HG03135 (cell line): ENCODE results near the gene P2RY6.

Experiments used
- ATAC-seq: cut with Tn5 transposase; IDR thresholded peaks from one replicate; pipeline ENCODE4 v1.9.1; 2021; ENCODE audit warnings: mild to moderate bottlenecking, moderate library complexity; ENCODE audit not compliant: unreplicated experiment

The P2RY6 gene

GRCh38 chr11:73275381-73275750 is 3.2 kb downstream of the P2RY6 start:
- ATAC-seq = no peak

DNA sequence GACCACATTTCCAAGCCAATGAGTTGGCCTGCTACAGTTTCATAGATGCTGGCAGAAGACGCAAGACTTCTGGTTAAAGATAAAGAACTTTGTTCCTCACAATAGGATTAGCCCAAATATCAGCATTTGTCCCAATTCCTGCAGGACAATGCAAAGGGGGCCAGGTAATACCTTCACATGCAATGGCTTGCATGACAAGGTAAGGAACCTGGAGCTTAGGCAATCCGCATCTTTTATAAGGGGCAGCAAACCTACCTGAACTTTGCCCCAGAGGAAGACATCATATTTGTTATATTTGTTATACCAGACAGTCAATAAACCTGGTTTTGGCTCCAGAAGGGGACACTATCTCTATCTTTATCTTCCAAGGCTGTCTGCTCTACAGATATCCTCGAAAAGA is 5.3 kb downstream of the P2RY6 start:
- no peak for ATAC-seq

- no peak for ATAC-seq
Measured at GRCh38 chr11:73280626-73281025, 8.5 kb downstream of the P2RY6 start.

DNA sequence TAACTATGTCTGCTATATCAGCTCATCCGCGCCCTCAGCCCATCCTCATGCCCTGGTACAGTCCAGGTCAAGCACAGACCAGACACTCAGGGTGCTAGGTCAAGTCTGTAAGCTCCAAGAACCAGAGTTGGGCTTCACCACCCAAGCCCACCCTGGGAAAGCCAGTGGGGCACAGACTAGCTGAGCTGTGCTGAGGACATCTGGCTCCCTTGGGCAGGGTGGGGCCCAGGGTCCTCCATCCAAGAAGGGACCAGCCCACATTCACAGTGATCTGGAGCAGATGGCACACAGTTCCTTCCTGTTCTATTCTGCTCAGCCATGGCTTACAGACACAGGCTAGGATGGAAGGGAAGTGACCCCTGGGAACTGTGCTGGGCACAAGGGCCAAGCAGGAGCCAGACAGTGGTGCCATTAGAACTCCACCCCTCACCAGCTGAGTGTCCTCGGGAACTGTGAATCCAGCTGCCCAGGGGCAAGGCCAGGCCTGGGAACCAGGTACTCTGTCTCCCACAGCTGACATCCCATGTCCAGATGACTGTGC is 9.1 kb downstream of the P2RY6 start:
- ATAC-seq = no peak

- ATAC-seq = no peak
Measured at GRCh38 chr11:73281796-73282660, 9.9 kb downstream of the P2RY6 start.

- ATAC-seq = no peak
Measured at GRCh38 chr11:73283276-73284000, 11.3 kb downstream of the P2RY6 start.

DNA sequence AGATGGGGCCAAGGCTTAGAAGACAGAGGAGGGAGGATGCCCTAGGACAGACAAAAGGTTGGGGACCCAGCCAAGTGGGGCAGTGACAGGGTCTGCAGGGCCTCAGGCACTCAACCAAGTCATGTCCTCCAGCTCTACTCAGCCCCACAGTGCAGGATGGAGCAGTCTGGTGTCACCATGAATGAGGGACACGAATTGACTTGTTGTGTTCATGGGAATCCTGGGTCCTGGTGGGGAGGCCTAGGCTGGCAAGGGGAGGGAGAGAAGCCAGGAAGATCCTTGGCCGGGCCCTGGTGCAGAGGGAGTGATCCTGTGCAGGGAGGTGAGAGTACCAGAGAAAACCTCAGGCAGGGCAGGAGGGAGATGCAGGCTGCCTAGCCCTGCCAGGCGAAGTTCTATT is 12.0 kb downstream of the P2RY6 start:
- ATAC-seq = no peak

DNA sequence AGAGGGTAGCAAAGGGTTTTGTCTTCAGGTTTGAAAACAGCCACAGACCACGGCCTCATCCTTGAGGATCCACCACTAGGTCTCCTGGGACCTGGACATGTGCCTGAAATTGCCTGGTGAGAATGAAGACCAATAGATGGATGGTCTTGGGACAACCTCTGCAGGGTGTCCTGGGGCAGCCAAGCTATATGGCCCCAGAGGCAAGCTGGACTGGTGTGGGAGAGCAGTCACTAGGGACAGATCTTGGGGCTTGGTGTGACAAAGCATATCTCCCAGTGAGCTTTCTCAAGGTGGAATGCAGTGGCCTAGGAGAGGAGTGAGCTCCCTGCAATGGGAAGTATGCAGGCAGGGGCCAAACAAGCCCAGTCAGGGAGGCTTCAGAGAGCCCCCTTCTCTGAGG is 13.6 kb downstream of the P2RY6 start:
- ATAC-seq = no peak

DNA sequence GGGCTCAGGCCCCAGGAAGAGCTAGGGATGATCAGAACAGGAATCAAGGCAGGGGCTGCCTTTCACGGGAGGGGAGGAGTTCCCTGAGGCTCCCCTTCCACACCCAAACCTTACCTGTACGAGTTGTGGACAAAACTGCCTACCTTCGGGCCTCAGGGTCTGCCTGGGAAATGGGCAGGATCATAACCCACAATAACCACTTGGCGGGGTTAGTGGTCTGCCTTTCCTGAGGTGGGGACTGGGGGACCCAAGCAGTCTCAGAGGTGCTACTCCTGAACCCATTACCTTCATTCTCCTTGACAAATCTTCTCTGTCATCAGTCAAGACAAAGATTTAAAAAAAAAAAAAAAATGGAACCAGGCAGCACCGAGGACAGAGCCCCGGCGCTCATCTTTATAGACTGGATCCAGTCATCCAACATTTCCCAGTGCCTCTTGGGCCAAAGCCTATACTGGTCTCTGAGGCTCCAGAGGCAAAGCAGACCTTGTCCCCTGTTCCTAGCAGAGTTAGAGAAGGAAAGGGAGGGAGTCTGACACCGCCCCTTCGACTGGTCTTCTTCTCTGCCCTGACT is 14.2 kb downstream of the P2RY6 start:
- no peak for ATAC-seq

- no peak for ATAC-seq
Measured at GRCh38 chr11:73287400-73288101, 15.4 kb downstream of the P2RY6 start.

DNA sequence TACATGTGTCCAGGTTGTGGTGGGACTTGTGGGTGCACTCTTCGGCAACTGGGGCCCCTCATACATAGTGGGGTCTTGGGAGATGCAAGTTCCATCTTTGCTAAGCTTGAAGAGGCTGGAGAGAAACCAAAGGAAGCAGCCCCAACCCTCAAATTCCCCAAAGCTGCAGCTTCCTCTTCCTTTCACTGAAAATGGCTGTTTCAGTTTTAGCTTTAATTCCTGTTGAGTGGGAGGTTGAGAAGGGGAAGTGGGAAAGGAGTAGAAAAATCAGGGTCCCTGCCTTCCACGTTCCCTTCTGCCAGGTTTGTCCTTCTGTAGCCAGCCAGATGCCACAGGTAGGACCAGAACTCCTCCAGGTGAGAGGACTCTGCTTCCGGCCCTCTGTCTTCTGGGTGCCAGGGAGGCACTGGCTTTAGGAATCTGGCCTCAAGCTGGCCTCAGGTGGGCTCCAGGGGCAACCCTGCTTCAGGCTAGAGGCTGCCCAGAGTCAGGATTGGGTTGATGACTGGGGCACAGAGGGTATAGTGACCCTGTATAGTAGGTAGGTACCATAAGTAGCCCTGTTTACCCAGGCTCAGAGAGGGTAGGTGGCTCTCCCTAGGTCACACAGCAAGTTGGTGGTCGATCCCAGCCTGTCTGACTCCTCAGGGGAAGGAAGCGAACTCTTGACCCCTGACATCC is 16.2 kb downstream of the P2RY6 start:
- ATAC-seq = no peak

- peak; percentile 58 for ATAC-seq
Measured at GRCh38 chr11:73288873-73289707, 17.0 kb downstream of the P2RY6 start.

GRCh38 chr11:73290536-73290935 is 18.4 kb downstream of the P2RY6 start:
- no peak for ATAC-seq

DNA sequence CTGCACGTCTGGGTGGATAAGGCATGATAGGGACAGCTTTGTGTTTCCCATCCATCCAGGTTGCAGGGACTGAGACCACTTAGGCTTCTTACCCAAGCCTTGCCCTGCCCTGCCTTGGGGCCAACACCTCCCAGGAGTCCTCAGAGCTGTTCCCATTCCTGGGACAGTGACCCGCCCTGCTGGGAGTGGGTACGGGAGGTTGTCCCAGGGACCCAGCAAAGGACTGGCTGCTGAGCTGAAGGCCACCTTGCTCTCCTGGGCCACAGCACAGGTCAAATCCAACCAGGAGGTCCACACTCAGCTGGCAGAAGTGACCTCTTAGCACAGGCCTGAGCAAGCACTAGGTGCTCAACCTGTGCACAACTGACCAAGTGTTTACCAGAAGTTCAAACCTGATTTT is 19.1 kb downstream of the P2RY6 start:
- no peak for ATAC-seq

DNA sequence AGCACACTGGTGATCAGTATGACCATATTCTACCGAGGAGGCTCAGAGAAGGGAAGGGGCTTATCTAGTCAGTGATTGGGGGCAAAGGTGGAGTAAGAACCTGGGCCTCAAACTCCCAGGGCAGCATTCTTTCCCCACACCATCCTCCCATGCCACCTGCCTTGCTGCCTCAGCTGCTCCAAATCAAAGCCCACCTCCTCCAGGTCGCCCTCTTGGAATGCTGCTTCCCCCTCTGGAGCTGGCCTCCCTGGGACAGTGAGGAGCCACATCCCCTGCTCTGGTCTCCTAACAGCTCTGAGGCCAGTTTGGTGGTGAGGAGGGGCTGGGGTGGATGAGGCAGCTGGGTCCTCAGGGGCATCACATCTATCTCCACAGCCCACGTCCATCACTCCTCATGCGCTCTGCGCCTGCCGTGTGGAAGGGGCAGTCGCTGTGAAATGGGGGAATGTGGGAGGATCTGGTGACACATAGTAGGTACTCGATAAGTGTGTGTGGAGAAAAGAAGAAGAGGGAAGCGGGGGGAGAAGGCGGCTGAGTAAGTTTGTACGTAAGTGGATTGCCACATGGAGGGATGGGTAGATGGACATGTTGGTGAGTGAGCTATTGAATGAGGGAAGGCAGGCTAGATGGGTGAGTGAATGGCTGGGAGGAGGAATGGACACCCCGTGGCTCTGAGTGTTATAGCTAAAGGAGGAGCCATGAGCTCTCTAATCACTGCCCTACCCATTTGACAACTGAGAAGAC is 19.8 kb downstream of the P2RY6 start:
- no peak for ATAC-seq

DNA sequence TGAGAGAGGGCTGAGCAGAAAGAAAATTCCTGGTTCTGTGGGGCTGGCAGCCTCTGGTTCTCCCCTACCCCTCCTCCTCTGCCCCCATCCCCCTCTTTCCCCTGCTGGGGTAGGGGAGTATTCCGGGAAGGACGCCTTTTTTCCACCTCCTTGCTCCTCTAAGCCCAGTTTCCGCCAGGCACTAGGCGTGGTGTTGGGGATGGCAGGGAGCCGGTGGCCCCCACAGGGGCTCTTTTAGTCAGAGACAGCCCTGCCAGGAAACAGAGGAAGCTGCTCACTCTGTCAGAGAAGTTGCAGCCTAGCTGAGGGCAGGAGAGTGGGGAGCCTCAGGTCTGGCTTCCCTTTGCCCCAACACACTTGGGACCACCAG is 20.4 kb downstream of the P2RY6 start:
- ATAC-seq = no peak

GRCh38 chr11:73293356-73293936 is 21.3 kb downstream of the P2RY6 start:
- ATAC-seq = no peak

DNA sequence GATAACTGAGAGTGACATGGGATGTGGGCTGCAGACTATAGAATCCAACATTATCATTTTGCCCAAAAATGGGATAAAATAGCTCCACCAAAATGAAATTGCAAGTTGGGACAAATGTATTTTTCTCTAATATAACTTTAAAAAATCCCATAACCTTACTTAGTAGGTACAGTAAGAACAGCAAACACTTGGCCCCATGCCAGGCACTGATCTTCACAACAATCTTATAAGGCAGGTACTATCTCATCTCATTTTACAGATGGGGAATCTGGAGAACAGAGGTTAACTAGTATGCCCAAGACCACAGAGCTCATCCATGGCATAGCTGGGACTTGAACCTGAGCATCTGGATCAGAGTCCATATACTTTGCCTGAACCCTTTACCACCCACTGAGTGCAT is 22.5 kb downstream of the P2RY6 start:
- ATAC-seq = no peak
